Neuronal stem cell (in vitro differentiated cells): ENCODE data around the gene MAPK4.

Experiments
- DNase-seq: peaks from one replicate; pipeline ENCODE4 v3.0.0-alpha.2; 2013; ENCODE audit warnings: low spot score
- H2AFZ ChIP-seq: one replicate; pipeline ENCODE4 v1.6.1; 2013; ENCODE audit warnings: mild to moderate bottlenecking, low read length, inconsistent platforms
- H2AK5ac ChIP-seq: 2 replicates; pipeline ENCODE4 v1.6.1; 2013; ENCODE audit warnings: low read depth, mild to moderate bottlenecking, inconsistent platforms, low read length, moderate library complexity, mixed read lengths
- H2BK120ac ChIP-seq: 2 replicates; pipeline ENCODE4 v1.6.1; 2013; ENCODE audit warnings: low read depth, mild to moderate bottlenecking, inconsistent platforms, low read length, moderate library complexity, mixed read lengths
- H2BK12ac ChIP-seq: one replicate; pipeline ENCODE4 v1.6.1; 2013; ENCODE audit warnings: low read length, inconsistent platforms
- H2BK15ac ChIP-seq: 2 replicates; pipeline ENCODE4 v1.6.1; 2013; ENCODE audit warnings: mild to moderate bottlenecking, low read length, inconsistent platforms, mixed read lengths
- H2BK5ac ChIP-seq: one replicate; pipeline ENCODE4 v1.6.1; 2013; ENCODE audit warnings: inconsistent platforms, mild to moderate bottlenecking, low read length, moderate library complexity
- H3K14ac ChIP-seq: one replicate; pipeline ENCODE4 v1.6.1; 2013; ENCODE audit warnings: low read length, inconsistent platforms
- H3K18ac ChIP-seq: 2 replicates; pipeline ENCODE4 v1.6.1; 2013; ENCODE audit warnings: low read length, inconsistent platforms
- H3K23ac ChIP-seq: 2 replicates; pipeline ENCODE4 v1.6.1; 2013; ENCODE audit warnings: low read depth, mild to moderate bottlenecking, mixed read lengths, low read length, inconsistent platforms; ENCODE audit not compliant: poor library complexity
- H3K27ac ChIP-seq: replicated peaks from 3 replicates; pipeline ENCODE4 v1.5.1; 2013; ENCODE audit warnings: low read length, inconsistent platforms
- H3K27me3 ChIP-seq, 3 experiments: 2 replicates each; pipeline ENCODE4 v1.6.1; 2013; ENCODE audit warnings: low read length in 3 of 3, mild to moderate bottlenecking in 2 of 3, inconsistent platforms in 1 of 3, low read depth in 1 of 3, mixed read lengths in 1 of 3, moderate library complexity in 1 of 3; ENCODE audit not compliant: control insufficient read depth in 3 of 3, insufficient read depth in 3 of 3
- H3K36me3 ChIP-seq, 2 donors: replicated peaks in 1 of 2; 2 replicates each; pipeline ENCODE4 v1.6.1; 2013; ENCODE audit warnings: low read length in 2 of 2; ENCODE audit not compliant: control insufficient read depth in 2 of 2, insufficient read depth in 2 of 2
- H3K4ac ChIP-seq: 2 replicates; pipeline ENCODE4 v1.6.1; 2013; ENCODE audit warnings: inconsistent platforms, mild to moderate bottlenecking, low read length, moderate library complexity
- H3K4me1 ChIP-seq, 2 donors: 1 replicate in 1 of 2; 2 replicates in 1 of 2; pipeline ENCODE4 v1.6.1; 2013; ENCODE audit warnings: low read length in 2 of 2, low read depth in 1 of 2; ENCODE audit not compliant: control insufficient read depth in 2 of 2, insufficient read depth in 1 of 2
- H3K4me2 ChIP-seq: one replicate; pipeline ENCODE4 v1.6.1; 2013; ENCODE audit warnings: mild to moderate bottlenecking, low read length, inconsistent platforms; ENCODE audit not compliant: insufficient read depth, poor library complexity, severe bottlenecking
- H3K4me3 ChIP-seq, 2 donors: 2 replicates each; pipeline ENCODE4 v1.5.1; 2013; ENCODE audit warnings: low read length in 2 of 2, mild to moderate bottlenecking in 2 of 2, inconsistent platforms in 1 of 2, moderate library complexity in 1 of 2
- H3K79me1 ChIP-seq: one replicate; pipeline ENCODE4 v1.6.1; 2013; ENCODE audit warnings: low read depth, mild to moderate bottlenecking, inconsistent platforms, low read length, moderate library complexity
- H3K9ac ChIP-seq: one replicate; pipeline ENCODE4 v1.6.1; 2013; ENCODE audit warnings: mild to moderate bottlenecking, low read depth, low read length, inconsistent platforms; ENCODE audit not compliant: poor library complexity
- H3K9me3 ChIP-seq, 2 donors: replicated peaks in 1 of 2; 2 replicates each; pipeline versions ENCODE3 to v1.6.1; 2013; ENCODE audit warnings: low read length in 2 of 2, mild to moderate bottlenecking in 2 of 2, inconsistent platforms in 1 of 2, low read depth in 1 of 2, mixed read lengths in 1 of 2, moderate library complexity in 1 of 2; ENCODE audit not compliant: control insufficient read depth in 2 of 2, insufficient read depth in 1 of 2
- H4K8ac ChIP-seq: one replicate; pipeline ENCODE4 v1.6.1; 2013; ENCODE audit warnings: low read depth, mild to moderate bottlenecking, inconsistent platforms, low read length, moderate library complexity
- H4K91ac ChIP-seq: one replicate; pipeline ENCODE4 v1.6.1; 2013; ENCODE audit warnings: low read length, low read depth, mild to moderate bottlenecking, inconsistent platforms; ENCODE audit not compliant: poor library complexity
- WGBS, 2 donors: extraction: QIAGEN DNeasy Blood & Tissue Kit; methylation state at CpG; one replicate each; pipeline ENCODE4 v1.1.7; 2013; ENCODE audit warnings: missing lambda C conversion rate in 2 of 2, mixed read lengths in 1 of 2; ENCODE audit not compliant: insufficient read length in 2 of 2, insufficient replicate concordance in 1 of 2; ENCODE audit errors: extremely low coverage in 2 of 2; 5-methylcytosine and 5-hydroxymethylcytosine counted together

MAPK4 gene

GRCh38 chr18:50719471-50720324, 159.8 kb downstream of the MAPK4 start:
- H3K4me3 ChIP-seq, result no peak overlapping the region
- H4K91ac ChIP-seq, result no peak overlapping the region
- peaks cover 0 to 1% of the 10 kb centered on the region in 2 donors for H3K4me1 ChIP-seq
- no peak overlapping the region for H2AK5ac ChIP-seq
- H3K79me1 ChIP-seq, result no peaks in the 10 kb centered on the region
- H3K27ac ChIP-seq, result no peak overlapping the region
- no peak overlapping the region for H3K23ac ChIP-seq
- no peak overlapping the region for H2BK5ac ChIP-seq
- no peak overlapping the region for H2BK120ac ChIP-seq
- H3K14ac ChIP-seq, result no peak overlapping the region
- no peaks in the 10 kb centered on the region for H3K27me3 ChIP-seq
- H3K9me3 ChIP-seq, result peaks cover 0 to 5% of the 10 kb centered on the region in 2 donors
- no peak overlapping the region for H2BK12ac ChIP-seq
- no peak overlapping the region for H4K8ac ChIP-seq
- H3K9ac ChIP-seq, result no peak overlapping the region
- H2BK15ac ChIP-seq, result no peak overlapping the region
- no CpG with 5 or more reads among the region's 11 CpGs for WGBS, 2 donors
- peaks cover 0 to 4% of the 10 kb centered on the region in 2 donors for H3K36me3 ChIP-seq
- DNase-seq, result no peak
- no peak overlapping the region for H3K18ac ChIP-seq
- H3K4ac ChIP-seq, result no peak overlapping the region
- H2AFZ ChIP-seq, result no peak overlapping the region
- H3K4me2 ChIP-seq, result no peak overlapping the region

- Histone ChIP-seq H3K18ac (no peak overlapping the region), H3K27me3 (no peaks in the 10 kb centered on the region), H2BK15ac (no peak overlapping the region), H2AK5ac (no peak overlapping the region), H3K14ac (no peak overlapping the region), H3K36me3 (peaks cover 0 to 4% of the 10 kb centered on the region in 2 donors), H3K4ac (no peak overlapping the region), H3K9me3 (peaks cover 0 to 5% of the 10 kb centered on the region in 2 donors), H4K8ac (no peak overlapping the region), H3K4me1 (peaks cover 0 to 1% of the 10 kb centered on the region in 2 donors), H3K27ac (no peak overlapping the region), H3K23ac (no peak overlapping the region), H2BK5ac (no peak overlapping the region), H3K9ac (no peak overlapping the region), H3K4me3 (no peak overlapping the region), H2AFZ (no peak overlapping the region), H3K79me1 (no peaks in the 10 kb centered on the region), H4K91ac (no peak overlapping the region), H2BK12ac (no peak overlapping the region), H2BK120ac (no peak overlapping the region), H3K4me2 (no peak overlapping the region)
- WGBS, 2 donors, result no CpG with 5 or more reads among the region's 4 CpGs
- no peak for DNase-seq
Observed at GRCh38 chr18:50720325-50720674, 160.4 kb downstream of the MAPK4 start.

DNA sequence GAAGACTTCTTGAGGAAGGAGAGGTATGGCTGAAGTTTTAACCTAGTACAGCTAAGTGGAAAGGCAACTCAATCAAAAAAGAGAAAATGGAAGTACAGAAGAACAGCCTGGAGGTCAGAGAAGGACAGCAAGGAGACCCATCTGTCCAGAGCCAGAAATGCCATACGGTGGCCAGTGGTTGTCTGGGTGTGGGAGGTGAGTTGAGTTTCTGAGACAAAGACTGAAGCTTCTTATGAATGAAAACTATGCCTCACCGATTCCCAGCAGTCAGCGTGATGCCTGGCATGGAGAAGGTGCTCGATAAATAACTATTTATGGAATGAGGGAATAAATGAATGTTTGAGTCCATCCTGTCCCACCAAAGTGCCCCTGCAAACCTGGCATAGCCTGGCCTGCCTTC, 161.1 kb downstream of the MAPK4 start:
- Histone ChIP-seq H4K91ac (no peak overlapping the region), H3K27me3 (no peaks in the 10 kb centered on the region), H3K4me2 (no peak overlapping the region), H3K9me3 (peaks cover 0 to 3% of the 10 kb centered on the region in 2 donors), H3K4me3 (no peak overlapping the region), H3K27ac (no peak overlapping the region), H3K23ac (no peak overlapping the region), H2BK120ac (no peak overlapping the region), H3K14ac (no peak overlapping the region), H2AFZ (no peak overlapping the region), H3K36me3 (peaks cover 0 to 6% of the 10 kb centered on the region in 2 donors), H2BK12ac (no peak overlapping the region), H3K4ac (no peak overlapping the region), H3K9ac (no peak overlapping the region), H3K79me1 (no peaks in the 10 kb centered on the region), H3K4me1 (peaks cover 0 to 1% of the 10 kb centered on the region in 2 donors), H2BK5ac (no peak overlapping the region), H4K8ac (no peak overlapping the region), H2BK15ac (no peak overlapping the region), H3K18ac (no peak overlapping the region), H2AK5ac (no peak overlapping the region)
- no peak for DNase-seq
- WGBS, 2 donors, result no CpG with 5 or more reads among the region's 4 CpGs

GRCh38 chr18:50721451-50722120, 161.7 kb downstream of the MAPK4 start:
- H3K9ac ChIP-seq, result no peak overlapping the region
- H3K4me2 ChIP-seq, result no peak overlapping the region
- no peak for DNase-seq
- no peak overlapping the region for H3K4ac ChIP-seq
- H2BK5ac ChIP-seq, result no peak overlapping the region
- no peak overlapping the region for H3K18ac ChIP-seq
- no peak overlapping the region for H3K4me3 ChIP-seq
- H3K27ac ChIP-seq, result no peak overlapping the region
- H3K23ac ChIP-seq, result no peak overlapping the region
- H3K4me1 ChIP-seq, result peaks cover 0 to 3% of the 10 kb centered on the region in 2 donors
- H2BK15ac ChIP-seq, result no peak overlapping the region
- no peak overlapping the region for H3K14ac ChIP-seq
- WGBS, 2 donors, result no CpG with 5 or more reads among the region's 4 CpGs
- no peaks in the 10 kb centered on the region for H3K79me1 ChIP-seq
- H3K9me3 ChIP-seq, result no peaks in the 10 kb centered on the region
- H4K8ac ChIP-seq, result no peak overlapping the region
- no peak overlapping the region for H2BK120ac ChIP-seq
- no peak overlapping the region for H2BK12ac ChIP-seq
- no peak overlapping the region for H2AFZ ChIP-seq
- H3K36me3 ChIP-seq, result peaks cover 0 to 4% of the 10 kb centered on the region in 2 donors
- H2AK5ac ChIP-seq, result no peak overlapping the region
- no peaks in the 10 kb centered on the region for H3K27me3 ChIP-seq
- H4K91ac ChIP-seq, result no peak overlapping the region
